ENCODE results near the gene TMTC1.

Gene TMTC1

GRCh38 chr12:29609431-29610215 is 174.1 kb downstream of the TMTC1 start:
- no peak for DNase-seq

- DNase-seq: no peak
Measured at GRCh38 chr12:29608581-29608980, 175.2 kb downstream of the TMTC1 start.

GRCh38 chr12:29599381-29599780 is 184.4 kb downstream of the TMTC1 start:
- DNase-seq: no peak

GRCh38 chr12:29595071-29595755 is 188.5 kb downstream of the TMTC1 start:
- DNase-seq: no peak

- DNase-seq: no peak
Measured at GRCh38 chr12:29593001-29593400, 190.7 kb downstream of the TMTC1 start.

- DNase-seq: no peak
Measured at GRCh38 chr12:29591140-29592020, 192.4 kb downstream of the TMTC1 start.

- no peak for DNase-seq
Measured at GRCh38 chr12:29589851-29590250, 193.9 kb downstream of the TMTC1 start.

- no peak for DNase-seq
Measured at GRCh38 chr12:29589286-29589820, 194.4 kb downstream of the TMTC1 start.

- no peak for DNase-seq
Measured at GRCh38 chr12:29582677-29583272, 201.0 kb downstream of the TMTC1 start.

GRCh38 chr12:29582146-29582545 is 201.6 kb downstream of the TMTC1 start:
- no peak for DNase-seq

- no peak for DNase-seq
Measured at GRCh38 chr12:29581631-29582030, 202.1 kb downstream of the TMTC1 start.

GRCh38 chr12:29580971-29581370 is 202.8 kb downstream of the TMTC1 start:
- DNase-seq: no peak

GRCh38 chr12:29578731-29579130 is 205.0 kb downstream of the TMTC1 start:
- no peak for DNase-seq

- no peak for DNase-seq
Measured at GRCh38 chr12:29578070-29578469, 205.7 kb downstream of the TMTC1 start.

- no peak for DNase-seq
Measured at GRCh38 chr12:29574500-29574899, 209.2 kb downstream of the TMTC1 start.

GRCh38 chr12:29572938-29573337 is 210.8 kb downstream of the TMTC1 start:
- no peak for DNase-seq

GRCh38 chr12:29572464-29572863 is 211.3 kb downstream of the TMTC1 start:
- no peak for DNase-seq

GRCh38 chr12:29569132-29569757 is 214.5 kb downstream of the TMTC1 start:
- DNase-seq: no peak

- DNase-seq: no peak
Measured at GRCh38 chr12:29566441-29566840, 217.3 kb downstream of the TMTC1 start.

GRCh38 chr12:29565727-29566126 is 218.0 kb downstream of the TMTC1 start:
- DNase-seq: no peak

- no peak for DNase-seq
Measured at GRCh38 chr12:29564925-29565324, 218.8 kb downstream of the TMTC1 start.

- DNase-seq: no peak
Measured at GRCh38 chr12:29563636-29564035, 220.1 kb downstream of the TMTC1 start.
